ENCODE results near the gene VEZF1. TPM values are rescaled to one million over a fixed set of nuclear protein-coding genes. Genes with fewer than 3 reads are reported as not detected.

VEZF1 gene
- total and polyA plus RNA-seq, 2 of the 8 experiments (the other 6 are each of a cell fraction or from before 2014, with no cell fraction given) = 28.9 to 61.9 TPM

- no peak for TF ChIP-seq EP300 (IDR thresholded peaks at IDR 0.05; ENCODE audit: borderline replicate concordance in 1 of 2, low read depth in 2 of 2, low read length in 2 of 2)
Measured at GRCh38 chr17:57931488-57932137, 56.4 kb downstream of the VEZF1 start (continued).

Measured in H1 (cell line).